ENCODE data around the gene PDSS2.

- TF ChIP-seq CTCF (IDR thresholded peaks at IDR 0.05) (no peak), POLR2A (IDR thresholded peaks at IDR 0.05) (no peak), EP300 (IDR thresholded peaks at IDR 0.05) (no peak), POLR2AphosphoS5 (IDR thresholded peaks at IDR 0.05) (no peak)
Measured at GRCh38 chr6:107185391-107185970, 273.9 kb downstream of the PDSS2 start.
